HFFc6 (cell line): ENCODE measurements around the gene FGF13. TPM values are rescaled to one million over a fixed set of nuclear protein-coding genes. Genes with fewer than 3 reads are reported as not detected.

ENCODE experiments used
- DNase-seq: peaks from one replicate; pipeline ENCODE4 v3.0.0-alpha.2; 2018
- H3K27ac Mint-ChIP-seq: 2 replicates; pipeline ENCODE4 v1.8.0; 2020; ENCODE audit warnings: mild to moderate bottlenecking, mixed read lengths
- H3K27me3 Mint-ChIP-seq: 2 replicates; pipeline ENCODE4 v1.8.0; 2021; ENCODE audit warnings: mild to moderate bottlenecking, moderate library complexity, mixed read lengths; ENCODE audit not compliant: insufficient read depth
- H3K36me3 Mint-ChIP-seq: 2 replicates; pipeline ENCODE4 v1.8.0; 2021; ENCODE audit warnings: low read depth, mixed read lengths
- H3K4me1 Mint-ChIP-seq: 2 replicates; pipeline ENCODE4 v1.8.0; 2020; ENCODE audit warnings: low read depth, mixed read lengths
- H3K4me3 Mint-ChIP-seq: 2 replicates; pipeline ENCODE4 v1.8.0; 2020; ENCODE audit warnings: mild to moderate bottlenecking, moderate library complexity, mixed read lengths
- H3K9me3 Mint-ChIP-seq: 2 replicates; pipeline ENCODE4 v1.8.0; 2020; ENCODE audit warnings: mild to moderate bottlenecking, mixed read lengths
- total RNA-seq, 6 experiments: library from RNA; stranded (reverse); fragmentation: NEBNext Ultra II Directional; extraction: Animal tissue kit (Norgen Biotek cat#: 25700); gene quantifications; 2 replicates in 1 of 6; 3 replicates in 5 of 6; pipeline ENCODE4 v1.2.3, GENCODE V29; 2021
- TF ChIP-seq, protein P1 (sequence below): fragments of 200-600 bp; sonication (generic); IDR thresholded peaks from 2 replicates; pipeline ENCODE4 v1.5.0; 2021; ENCODE audit warnings: antibody characterized with exemption, mild to moderate bottlenecking

Gene FGF13
- total RNA-seq, 6 experiments from 2014 or later = not detected

DNA sequence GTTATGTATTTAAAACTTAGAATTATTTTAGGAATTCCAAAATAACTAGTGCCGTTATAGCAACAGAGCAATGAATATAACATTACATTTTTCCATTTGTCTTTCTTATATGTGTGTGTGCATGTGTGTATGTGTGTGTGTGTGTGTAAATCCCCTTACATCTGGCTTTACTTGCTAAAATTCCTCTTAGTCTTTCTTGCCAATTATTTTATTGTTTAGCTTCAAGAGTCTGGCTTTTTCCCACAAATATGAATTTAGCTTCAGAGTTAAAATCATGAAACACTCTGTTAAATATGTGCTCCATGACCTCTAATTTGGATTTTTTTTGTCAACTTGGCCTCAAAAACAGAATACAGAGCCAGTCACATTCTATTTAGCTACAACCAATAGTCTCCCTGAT lies 18.9 kb downstream of the FGF13 start:
- TF ChIP-seq, protein P1, sequence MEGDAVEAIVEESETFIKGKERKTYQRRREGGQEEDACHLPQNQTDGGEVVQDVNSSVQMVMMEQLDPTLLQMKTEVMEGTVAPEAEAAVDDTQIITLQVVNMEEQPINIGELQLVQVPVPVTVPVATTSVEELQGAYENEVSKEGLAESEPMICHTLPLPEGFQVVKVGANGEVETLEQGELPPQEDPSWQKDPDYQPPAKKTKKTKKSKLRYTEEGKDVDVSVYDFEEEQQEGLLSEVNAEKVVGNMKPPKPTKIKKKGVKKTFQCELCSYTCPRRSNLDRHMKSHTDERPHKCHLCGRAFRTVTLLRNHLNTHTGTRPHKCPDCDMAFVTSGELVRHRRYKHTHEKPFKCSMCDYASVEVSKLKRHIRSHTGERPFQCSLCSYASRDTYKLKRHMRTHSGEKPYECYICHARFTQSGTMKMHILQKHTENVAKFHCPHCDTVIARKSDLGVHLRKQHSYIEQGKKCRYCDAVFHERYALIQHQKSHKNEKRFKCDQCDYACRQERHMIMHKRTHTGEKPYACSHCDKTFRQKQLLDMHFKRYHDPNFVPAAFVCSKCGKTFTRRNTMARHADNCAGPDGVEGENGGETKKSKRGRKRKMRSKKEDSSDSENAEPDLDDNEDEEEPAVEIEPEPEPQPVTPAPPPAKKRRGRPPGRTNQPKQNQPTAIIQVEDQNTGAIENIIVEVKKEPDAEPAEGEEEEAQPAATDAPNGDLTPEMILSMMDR = no peak
- Mint-ChIP-seq H3K4me3 (no peak overlapping the region), H3K27ac (no peak overlapping the region), H3K9me3 (no peaks in the 10 kb centered on the region), H3K36me3 (no peaks in the 10 kb centered on the region), H3K4me1 (no peaks in the 10 kb centered on the region), H3K27me3 (no peaks in the 10 kb centered on the region)
- no peak for DNase-seq

DNA sequence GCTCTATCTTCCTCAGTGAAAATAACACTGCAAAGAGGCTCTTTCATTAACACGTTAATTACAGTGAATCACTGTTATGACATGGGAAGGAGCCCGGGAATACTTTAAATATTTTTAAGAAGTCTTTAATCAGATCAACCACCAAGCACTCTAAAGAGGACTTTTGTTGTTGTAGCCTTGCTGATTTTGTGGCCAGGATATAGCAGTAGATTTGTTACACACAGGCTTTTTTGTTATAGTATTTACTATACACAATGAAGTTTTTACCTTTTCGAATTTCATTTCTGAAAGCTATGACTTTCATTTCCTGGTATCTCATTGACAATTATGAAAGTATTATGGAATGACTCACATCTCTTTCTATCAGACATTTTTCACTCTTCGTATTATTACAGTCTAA lies 20.3 kb downstream of the FGF13 start:
- Mint-ChIP-seq H3K4me3 (no peak overlapping the region), H3K4me1 (no peaks in the 10 kb centered on the region), H3K9me3 (no peaks in the 10 kb centered on the region), H3K36me3 (no peaks in the 10 kb centered on the region), H3K27ac (no peak overlapping the region), H3K27me3 (no peaks in the 10 kb centered on the region)
- no peak for DNase-seq
- TF ChIP-seq, protein P1 = no peak

DNA sequence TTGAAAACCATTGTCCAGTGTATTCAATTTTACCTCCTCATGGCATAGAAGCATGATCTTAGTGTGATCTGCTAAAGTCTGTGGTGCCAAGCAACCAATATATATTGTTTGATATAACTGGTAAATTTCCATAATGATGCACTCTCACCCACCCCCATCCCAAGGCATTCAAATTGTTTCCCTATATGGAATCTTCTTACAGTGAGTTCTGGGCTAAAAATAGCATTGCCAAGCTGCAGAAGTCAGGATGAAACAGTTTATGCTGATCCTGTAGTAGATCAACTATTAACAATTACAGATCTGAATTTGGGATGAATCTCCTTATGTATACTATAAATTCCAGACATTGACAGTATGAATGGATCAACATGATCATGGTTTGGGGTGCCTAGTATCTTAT lies 20.9 kb downstream of the FGF13 start:
- Mint-ChIP-seq H3K9me3 (no peaks in the 10 kb centered on the region), H3K4me1 (no peaks in the 10 kb centered on the region), H3K4me3 (no peak overlapping the region), H3K36me3 (no peaks in the 10 kb centered on the region), H3K27me3 (no peaks in the 10 kb centered on the region), H3K27ac (no peak overlapping the region)
- TF ChIP-seq, protein P1 = no peak
- no peak for DNase-seq

DNA sequence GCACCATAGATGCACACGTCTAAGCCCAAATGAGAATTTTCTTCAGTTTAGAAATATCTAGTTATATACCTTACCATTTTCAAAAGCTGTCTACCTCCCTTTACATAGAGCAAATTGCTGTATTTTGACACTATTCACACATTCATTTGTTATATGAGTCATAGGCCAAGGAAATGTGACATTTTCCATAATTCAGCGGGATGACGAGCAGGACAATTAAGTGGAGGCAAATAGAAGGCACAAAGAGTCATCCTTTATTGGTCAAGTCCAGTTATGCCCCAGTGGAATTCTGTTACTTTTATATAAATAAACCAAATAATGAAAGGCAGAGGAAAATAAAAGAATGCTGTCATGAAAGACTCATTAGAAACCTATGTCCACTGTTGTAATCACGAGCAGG lies 27.9 kb downstream of the FGF13 start:
- Mint-ChIP-seq H3K36me3 (no peaks in the 10 kb centered on the region), H3K4me3 (no peak overlapping the region), H3K27me3 (no peaks in the 10 kb centered on the region), H3K4me1 (no peaks in the 10 kb centered on the region), H3K27ac (no peak overlapping the region), H3K9me3 (peaks cover 6% of the 10 kb centered on the region)
- no peak for DNase-seq
- TF ChIP-seq, protein P1 = no peak

DNA sequence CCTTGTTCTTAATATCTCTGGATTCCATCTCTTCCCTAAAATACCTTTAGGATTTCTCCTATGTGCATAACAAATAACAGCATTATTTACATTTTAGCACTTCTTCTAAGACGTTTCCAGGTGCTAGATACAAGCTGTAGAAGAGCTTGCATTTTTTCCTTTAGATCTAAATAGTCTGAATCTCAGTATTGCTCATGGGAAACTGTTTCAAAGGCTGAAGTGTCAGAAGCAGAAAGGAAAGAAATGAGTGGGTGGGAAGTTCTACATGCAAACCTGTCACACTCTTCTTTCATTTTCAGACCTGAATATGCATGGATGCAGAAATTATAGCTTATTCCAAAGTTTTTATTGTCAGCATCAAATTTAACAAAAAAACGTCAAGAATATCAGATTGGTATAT lies 41.8 kb downstream of the FGF13 start:
- H3K27me3 Mint-ChIP-seq = no peaks in the 10 kb centered on the region
- no peak overlapping the region for H3K27ac Mint-ChIP-seq
- TF ChIP-seq, protein P1 = no peak
- peaks cover 8% of the 10 kb centered on the region; the same call in 1 of the 2 replicates for H3K9me3 Mint-ChIP-seq
- H3K36me3 Mint-ChIP-seq = no peaks in the 10 kb centered on the region
- no peak for DNase-seq
- H3K4me3 Mint-ChIP-seq = no peak overlapping the region
- H3K4me1 Mint-ChIP-seq = no peaks in the 10 kb centered on the region

DNA sequence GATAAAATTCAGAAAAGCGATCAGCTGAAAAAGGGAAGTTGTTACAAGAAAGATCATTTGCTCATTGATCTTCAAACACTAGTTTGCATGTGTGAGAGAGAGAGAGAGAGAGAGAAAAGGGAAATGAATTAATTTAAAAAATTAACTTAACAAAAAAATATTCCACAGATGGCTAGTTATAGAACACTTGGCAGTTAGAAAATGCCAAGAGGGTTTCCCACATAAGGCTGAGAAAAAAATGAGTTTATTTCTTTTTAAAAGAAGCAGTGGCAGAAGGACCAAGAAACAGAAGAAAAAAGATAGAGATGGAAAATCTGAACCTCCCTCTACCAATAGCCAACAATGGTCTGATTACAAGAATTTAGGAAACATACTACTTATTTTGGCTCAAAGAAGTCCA lies 47.1 kb downstream of the FGF13 start:
- Mint-ChIP-seq H3K27ac (no peak overlapping the region), H3K36me3 (no peaks in the 10 kb centered on the region), H3K4me1 (no peaks in the 10 kb centered on the region), H3K9me3 (peaks cover 8% of the 10 kb centered on the region; the same call in 1 of the 2 replicates), H3K27me3 (no peaks in the 10 kb centered on the region), H3K4me3 (no peak overlapping the region)
- TF ChIP-seq, protein P1 = no peak
- DNase-seq = no peak
